OCI-M2 (cell line): ENCODE data around the gene CUTC.

Source experiments
- DNase-seq: peaks from one replicate; lab custom pipeline; 2025; ENCODE audit not compliant: unreplicated experiment; lab: John Stamatoyannopoulos, UW

CUTC gene

GRCh38 chr10:99782447-99783286 is 50.6 kb downstream of the CUTC start, which contains the start of gene ABCC2:
Gene ABCC2 (plus strand): TSS chr10:99782640. CDS start chr10:99782845, 205 bp downstream.
- DNase-seq = no peak

GRCh38 chr10:99784016-99784726 is 52.1 kb downstream of the CUTC start:
- no peak for DNase-seq

DNA sequence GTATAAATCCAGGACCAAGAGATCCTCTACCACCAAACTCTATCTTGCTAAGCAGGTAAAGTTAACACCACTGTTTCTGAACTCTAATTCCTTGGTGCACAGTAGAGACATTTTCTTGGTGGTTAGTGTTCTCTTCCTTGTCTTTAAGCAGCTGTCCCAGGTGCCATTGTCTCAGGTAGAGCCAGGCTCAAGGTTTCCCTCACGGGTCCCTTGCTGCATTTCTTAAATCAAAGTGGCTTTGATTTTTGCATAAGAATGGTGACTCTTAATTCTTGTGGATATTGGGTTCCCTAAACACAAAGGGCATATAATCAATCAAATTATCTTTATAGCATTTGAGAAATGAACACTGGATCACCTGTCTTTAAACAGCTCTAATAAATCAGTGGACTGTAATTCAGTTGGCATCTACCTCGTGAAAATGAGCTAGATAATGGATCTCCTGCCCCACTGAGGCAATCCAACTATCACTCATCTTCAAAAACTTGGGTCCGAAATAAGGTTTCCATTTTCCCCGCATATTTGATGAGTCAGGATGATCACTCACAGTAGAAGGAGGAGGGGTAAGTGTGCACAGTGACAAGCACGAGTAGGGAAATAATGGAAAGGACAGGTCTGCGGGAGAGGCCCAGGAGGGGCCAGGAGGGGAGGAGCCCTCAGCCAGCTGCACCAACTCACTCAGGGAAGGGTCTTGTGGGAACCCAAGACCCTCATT is 52.9 kb downstream of the CUTC start:
- no peak for DNase-seq

- no peak for DNase-seq
These were observed 53.6 kb downstream of the CUTC start for GRCh38 chr10:99785646-99786045.

DNA sequence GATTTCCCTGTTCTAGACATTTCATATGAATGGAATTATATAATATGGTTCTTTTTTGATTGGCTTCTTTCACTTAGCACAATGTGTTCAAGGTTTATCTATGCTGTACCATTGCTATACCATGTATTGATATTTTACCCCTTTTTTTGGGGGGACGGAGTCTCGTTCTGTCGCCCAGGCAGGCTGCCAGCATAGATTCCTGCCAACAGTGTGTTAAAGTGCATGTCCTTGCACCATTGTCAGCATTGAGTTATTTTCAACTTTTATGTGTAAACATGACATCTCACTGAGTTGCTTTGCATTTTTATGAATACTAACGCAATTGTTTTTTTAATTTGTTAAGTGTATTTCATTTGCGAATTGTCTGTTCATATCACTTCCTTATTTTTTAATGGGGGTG is 55.3 kb downstream of the CUTC start:
- DNase-seq = no peak

DNA sequence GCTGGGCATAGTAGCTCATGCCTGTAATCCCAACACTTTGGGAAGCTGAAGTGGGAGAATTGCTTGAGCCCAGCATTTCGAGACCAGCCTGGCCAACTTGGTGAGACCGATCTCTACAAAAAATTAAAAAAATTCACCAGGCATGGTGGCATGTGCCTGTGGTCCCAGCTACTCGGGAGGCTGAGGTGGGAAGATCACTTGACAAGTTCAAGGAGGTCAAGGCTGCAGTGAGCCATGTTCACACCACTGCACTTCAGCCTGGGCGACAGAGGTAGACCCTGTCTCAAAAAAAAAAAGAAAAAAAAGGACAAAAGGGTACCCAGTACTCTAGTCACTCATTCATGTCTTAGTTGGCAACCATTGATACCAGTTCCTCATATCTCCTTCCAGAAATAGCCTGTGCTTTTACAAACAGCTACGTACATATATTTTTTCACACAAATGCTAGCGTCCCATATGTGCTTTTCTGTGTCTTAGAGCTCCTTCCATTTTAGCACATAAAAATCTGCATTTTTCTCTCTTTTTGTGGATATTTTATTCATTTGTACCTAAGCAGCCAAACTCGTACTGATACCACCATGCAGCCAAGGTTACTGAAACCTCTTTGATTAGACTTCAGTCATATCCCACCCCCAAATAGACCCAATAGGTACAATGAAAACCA is 55.9 kb downstream of the CUTC start:
- DNase-seq = no peak

DNA sequence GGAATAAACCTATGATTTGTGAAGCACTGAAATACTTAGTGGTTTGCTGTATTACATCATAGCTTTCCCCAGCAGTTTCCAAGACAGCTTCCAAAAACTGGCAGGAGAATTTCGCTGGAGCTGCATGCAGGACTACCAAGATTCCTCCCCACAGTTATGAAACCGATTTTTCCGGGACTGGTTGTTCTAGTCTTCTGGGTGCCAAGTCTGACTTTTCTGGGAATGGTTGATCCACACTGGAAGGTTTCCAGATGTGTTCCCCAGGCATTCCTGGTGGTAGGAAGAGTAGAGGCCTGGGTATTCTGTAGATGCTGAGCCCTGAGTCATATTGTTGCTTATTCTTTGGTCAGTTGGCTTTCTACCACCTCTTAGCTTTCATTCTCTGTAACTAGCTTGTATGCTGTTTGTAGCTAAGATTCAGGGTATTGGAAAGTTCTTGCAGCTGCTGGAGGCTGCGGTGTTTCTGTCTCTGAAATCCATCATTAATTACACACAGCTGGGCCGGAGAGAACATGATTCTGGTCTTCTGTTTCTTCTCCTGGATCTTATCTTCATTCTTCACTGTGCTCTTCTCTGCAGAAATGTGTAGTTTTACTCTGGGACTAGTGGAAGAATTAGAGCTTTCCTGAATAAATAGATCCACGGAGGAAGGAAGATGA is 56.7 kb downstream of the CUTC start:
- DNase-seq = no peak

- no peak for DNase-seq
These were observed 59.8 kb downstream of the CUTC start for GRCh38 chr10:99791831-99792230.

DNA sequence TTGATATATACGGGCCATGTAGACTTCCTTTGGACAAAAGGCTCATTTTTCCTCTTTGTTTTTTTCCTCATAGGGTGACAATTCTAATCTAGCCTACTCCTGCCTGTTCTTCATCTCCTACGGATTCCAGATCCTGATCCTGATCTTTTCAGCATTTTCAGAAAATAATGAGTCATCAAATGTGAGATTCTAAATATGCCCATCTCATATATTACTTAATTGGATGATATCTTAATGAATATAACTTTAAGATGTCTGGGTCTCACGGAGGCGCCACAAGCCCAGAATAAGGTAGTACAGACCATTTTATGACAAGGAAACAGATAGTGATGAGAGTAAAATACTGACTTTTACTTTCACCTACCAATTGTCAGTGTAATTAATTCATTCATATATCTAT is 61.8 kb downstream of the CUTC start:
- no peak for DNase-seq

GRCh38 chr10:99796928-99797327 is 64.9 kb downstream of the CUTC start:
- DNase-seq = no peak

- no peak for DNase-seq
These were observed 66.0 kb downstream of the CUTC start for GRCh38 chr10:99798031-99798430.

DNA sequence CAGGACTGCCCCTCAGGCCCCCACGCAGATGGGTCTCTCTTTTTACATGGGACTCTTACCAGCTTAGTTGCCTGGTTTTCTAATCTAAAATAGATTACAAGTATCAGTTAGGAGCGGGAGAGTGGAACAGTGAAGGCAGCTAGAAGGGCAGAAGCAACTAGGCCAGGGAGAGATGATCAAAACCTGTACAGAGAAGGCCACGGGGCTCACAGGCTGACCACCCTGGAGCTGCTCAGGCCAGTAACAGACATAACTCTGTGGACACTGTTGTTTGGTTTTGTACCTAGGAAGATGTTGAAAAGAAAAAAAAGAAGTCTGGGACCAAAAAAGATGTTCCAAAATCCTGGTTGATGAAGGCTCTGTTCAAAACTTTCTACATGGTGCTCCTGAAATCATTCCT is 66.9 kb downstream of the CUTC start:
- DNase-seq = no peak

GRCh38 chr10:99799613-99800012 is 67.6 kb downstream of the CUTC start:
- DNase-seq = no peak

GRCh38 chr10:99804471-99804870 is 72.4 kb downstream of the CUTC start:
- DNase-seq = no peak

GRCh38 chr10:99805190-99805589 is 73.2 kb downstream of the CUTC start:
- no peak for DNase-seq
